GM12878 (cell line): ENCODE data around the gene VTI1A. TPM values are rescaled to one million over a fixed set of nuclear protein-coding genes. Genes with fewer than 3 reads are reported as not detected.

Experiments
- ATAC-seq: fragments of 200-7000 bp; cut with Tn5 transposase; 3 replicates; pipeline ENCODE4 v1.9.1; 2020; ENCODE audit warnings: mild to moderate bottlenecking, moderate library complexity
- BruUV-seq: library from RNA; stranded (reverse); fragments of 400-500 nt; replicated peaks from 2 replicates; lab custom pipeline; 2021; lab: Mats Ljungman, UMichigan
- CTCF ChIA-PET: fragments of 300-600 bp; sonication (Branson Sonifier 250); formaldehyde crosslinking; extraction: SDS; loops from one replicate; lab custom pipeline; 2021; ENCODE audit warnings: inconsistent platforms; lab: Yijun Ruan, JAX
- POLR2A ChIA-PET: fragments of 350-600 bp; formaldehyde crosslinking; extraction: SDS; loops from one replicate; lab custom pipeline; 2021; ENCODE audit warnings: inconsistent platforms; lab: Charles Lee
- RAD21 ChIA-PET: fragments of 300-600 bp; sonication (Branson Sonifier 250); formaldehyde crosslinking; loops from one replicate; lab custom pipeline; 2023; ENCODE audit warnings: antibody characterized with exemption; ENCODE audit not compliant: unreplicated experiment; lab: Charles Lee
- SMC1A ChIA-PET: fragments of 300-600 bp; sonication (Branson Sonifier 250); formaldehyde crosslinking; loops from one replicate; lab custom pipeline; 2023; ENCODE audit not compliant: unreplicated experiment, uncharacterized antibody; lab: Charles Lee
- DNase-seq: peaks from one replicate; pipeline ENCODE4 v3.0.0-alpha.2; 2011; ENCODE audit warnings: low read depth, low spot score
- FAIRE-seq: peaks from 3 replicates; lab custom pipeline; 2011; peaks lifted over from hg19 to GRCh38; lab: Jason Lieb, UNC
- H2AFZ ChIP-seq: 2 replicates; pipeline ENCODE4 v1.6.0; 2011; ENCODE audit warnings: low read depth, low read length, control low read depth; ENCODE audit not compliant: control insufficient read depth
- H3K27ac ChIP-seq: 2 replicates; pipeline ENCODE4 v1.5.1; 2011; ENCODE audit warnings: control low read depth; ENCODE audit not compliant: control insufficient read depth, insufficient read depth
- H3K27me3 ChIP-seq, 2 experiments: replicated peaks in 1 of 2; 2 replicates each; pipeline versions ENCODE4 v1.6.0 to v1.6.1; 2011; ENCODE audit warnings: low read length in 1 of 2; ENCODE audit not compliant: control insufficient read depth in 2 of 2, insufficient read depth in 2 of 2
- H3K36me3 ChIP-seq, 2 experiments: 2 replicates each; pipeline ENCODE4 v1.5.1; 2011; ENCODE audit warnings: low read length in 1 of 2; ENCODE audit not compliant: control insufficient read depth in 2 of 2, insufficient read depth in 2 of 2
- H3K4me1 ChIP-seq: 2 replicates; pipeline ENCODE4 v1.6.1; 2011; ENCODE audit warnings: mild to moderate bottlenecking, low read length, moderate library complexity, mixed read lengths; ENCODE audit not compliant: control insufficient read depth, insufficient read depth
- H3K4me2 ChIP-seq: 2 replicates; pipeline ENCODE4 v1.6.0; 2011; ENCODE audit warnings: control low read depth; ENCODE audit not compliant: control insufficient read depth, insufficient read depth
- H3K4me3 ChIP-seq: fragments of 200-600 bp; sonication (generic); 2 replicates; pipeline ENCODE4 v1.5.1; 2016
- H3K79me2 ChIP-seq: 2 replicates; pipeline ENCODE4 v1.6.0; 2011; ENCODE audit warnings: low read length; ENCODE audit not compliant: control insufficient read depth, insufficient read depth
- H3K9ac ChIP-seq: 2 replicates; pipeline ENCODE4 v1.8.0; 2011; ENCODE audit warnings: low read length, control low read depth, mixed read lengths; ENCODE audit not compliant: control insufficient read depth, insufficient read depth
- H3K9me3 ChIP-seq: replicated peaks from 3 replicates; pipeline ENCODE4 v1.5.1; 2011; ENCODE audit warnings: mild to moderate bottlenecking, low read length; ENCODE audit not compliant: control insufficient read depth, insufficient read depth
- H4K20me1 ChIP-seq: 2 replicates; pipeline ENCODE4 v1.6.0; 2011; ENCODE audit not compliant: control insufficient read depth, insufficient read depth
- ASH2L ChIP-seq: fragments of 300-600, 200-600 bp; sonication (generic); IDR thresholded peaks from 2 replicates; pipeline ENCODE4 v1.6.1; 2017; ENCODE audit warnings: low read depth, mild to moderate bottlenecking, borderline replicate concordance
- ATF7 ChIP-seq: fragments of 450-650 bp; IDR thresholded peaks from 2 replicates; pipeline ENCODE4 v1.6.1; 2016; ENCODE audit warnings: low read depth, mild to moderate bottlenecking
- BACH1 ChIP-seq: fragments of 450-650 bp; IDR thresholded peaks from 2 replicates; pipeline ENCODE4 v1.6.1; 2017; ENCODE audit warnings: mild to moderate bottlenecking, borderline replicate concordance
- GABPA ChIP-seq: IDR thresholded peaks from 2 replicates; pipeline ENCODE4 v1.6.1; 2014; ENCODE audit warnings: antibody characterized with exemption, low read depth, mild to moderate bottlenecking, inconsistent platforms
- IRF4 ChIP-seq: IDR thresholded peaks from 2 replicates; pipeline ENCODE4 v1.6.1; 2011; ENCODE audit warnings: low read depth, low read length
- LARP7 ChIP-seq: fragments of 450-650 bp; IDR thresholded peaks from 2 replicates; pipeline ENCODE4 v1.6.1; 2017; ENCODE audit warnings: mild to moderate bottlenecking
- NR2C2 ChIP-seq: IDR thresholded peaks from 2 replicates; pipeline ENCODE4 v1.6.1; 2011; ENCODE audit warnings: borderline replicate concordance, low read depth; ENCODE audit not compliant: control insufficient read depth, insufficient read length
- RBBP5 ChIP-seq: fragments of 200-600 bp; sonication (generic); conservative IDR thresholded peaks from 2 replicates; pipeline ENCODE4 v1.6.1; 2016
- SMAD1 ChIP-seq: fragments of 450-650 bp; IDR thresholded peaks from 2 replicates; pipeline ENCODE4 v1.6.1; 2018; ENCODE audit warnings: mild to moderate bottlenecking, low read depth; ENCODE audit not compliant: partially characterized antibody
- SREBF2 ChIP-seq: IDR thresholded peaks from 2 replicates; pipeline ENCODE4 v1.6.1; 2012; ENCODE audit warnings: mild to moderate bottlenecking, low read length
- STAT1 ChIP-seq: fragments of 450-650 bp; conservative IDR thresholded peaks from 2 replicates; pipeline ENCODE4 v1.6.1; 2014; ENCODE audit warnings: antibody characterized with exemption, mild to moderate bottlenecking
- WGBS: methylation state at CpG from one replicate; pipeline ENCODE4 v1.1.6; 2016; ENCODE audit warnings: low lambda C conversion rate; ENCODE audit not compliant: insufficient replicate concordance, insufficient coverage; ENCODE audit errors: missing lambda C conversion rate; 5-methylcytosine and 5-hydroxymethylcytosine counted together
- in situ Hi-C: fragments of 300-500 bp; cut with MboI; formaldehyde crosslinking; loops from 9 replicates; pipeline ENCODE4 v1.14.3; 2018; ENCODE audit warnings: mixed read lengths
- intact Hi-C: fragments of 100-400 bp; cut with micrococcal nuclease; formaldehyde crosslinking; loops from one replicate; pipeline ENCODE4 v1.14.2; 2022; ENCODE audit not compliant: unreplicated experiment
- polyA plus RNA-seq, 11 experiments: library from polyadenylated mRNA; depleted of rRNA in 4 of 11; unstranded in 6 of 11; stranded (reverse) in 5 of 11; fragments of >200 nt; fragmentation: Nextera tagmentation in 4 of 11; fragmentation: Illumina TruSeq in 1 of 11; extraction: Ambion mirVana in 4 of 11; extraction: Trizol in 1 of 11; gene quantifications; 1 replicate in 1 of 11; 2 replicates in 10 of 11; pipeline versions ENCODE4 v1.2.1 to v1.2.3, GENCODE V29; 2011 to 2016; ENCODE audit warnings: inconsistent platforms in 2 of 11, missing spikeins in 2 of 11, low read depth in 1 of 11
- total RNA-seq, 4 experiments: library from RNA; depleted of rRNA in 3 of 4; stranded (reverse); fragments of >200 nt in 3 of 4; fragmentation: Illumina TruSeq in 1 of 4; extraction: Trizol in 1 of 4; gene quantifications; 2 replicates each; pipeline versions ENCODE4 v1.2.1 to v1.2.3, GENCODE V29; 2013 to 2021
- TF ChIP-seq, protein P1 (sequence below): fragments of 450-650 bp; IDR thresholded peaks from 2 replicates; pipeline ENCODE4 v1.6.1; 2016; ENCODE audit warnings: mild to moderate bottlenecking, moderate library complexity, borderline replicate concordance
- TF ChIP-seq, protein P2 (sequence below), 3 experiments: IDR thresholded peaks in 2 of 3; conservative IDR thresholded peaks in 1 of 3; 2 replicates each; pipeline ENCODE4 v1.5.1; 2011; ENCODE audit warnings: low read depth in 3 of 3, low read length in 3 of 3, mild to moderate bottlenecking in 3 of 3, control low read depth in 2 of 3, moderate library complexity in 2 of 3, inconsistent platforms in 1 of 3, mixed read lengths in 1 of 3; ENCODE audit not compliant: control insufficient read depth in 2 of 3, insufficient read depth in 1 of 3; ENCODE audit errors: extremely low read depth in 1 of 3

VTI1A gene
- total and polyA plus RNA-seq, 10 of the 15 experiments (the other 5 are each of a cell fraction or from before 2014, with no cell fraction given), result 12.4 to 43.2 (median 27.5) TPM

- H3K27me3 ChIP-seq, result no peaks in the 10 kb centered on the region
- H2AFZ ChIP-seq, result no peak overlapping the region
- intact Hi-C loops, result no loop called here
- no peak for FAIRE-seq
- 49% methylated on average over 15 of the region's 15 CpGs for WGBS
- H3K4me1 ChIP-seq, result peaks cover 6% of the 10 kb centered on the region; the same call in 1 of the 2 replicates
- RAD21 ChIA-PET, result no interaction called here
- DNase-seq, result no peak
- in situ Hi-C loops, result no loop called here
- no TSS peak for BruUV-seq
- no peak for ATAC-seq
- H4K20me1 ChIP-seq, result no peaks in the 10 kb centered on the region
- no peak overlapping the region for H3K4me2 ChIP-seq
- TF ChIP-seq SMAD1, result no peak
- no peak for TF ChIP-seq GABPA
- TF ChIP-seq STAT1, result no peak
- TF ChIP-seq ATF7, result no peak
- TF ChIP-seq ASH2L, result no peak
- no peak for TF ChIP-seq NR2C2
- TF ChIP-seq LARP7, result no peak
- TF ChIP-seq SREBF2, result no peak
- TF ChIP-seq BACH1, result no peak
- TF ChIP-seq, protein P1, sequence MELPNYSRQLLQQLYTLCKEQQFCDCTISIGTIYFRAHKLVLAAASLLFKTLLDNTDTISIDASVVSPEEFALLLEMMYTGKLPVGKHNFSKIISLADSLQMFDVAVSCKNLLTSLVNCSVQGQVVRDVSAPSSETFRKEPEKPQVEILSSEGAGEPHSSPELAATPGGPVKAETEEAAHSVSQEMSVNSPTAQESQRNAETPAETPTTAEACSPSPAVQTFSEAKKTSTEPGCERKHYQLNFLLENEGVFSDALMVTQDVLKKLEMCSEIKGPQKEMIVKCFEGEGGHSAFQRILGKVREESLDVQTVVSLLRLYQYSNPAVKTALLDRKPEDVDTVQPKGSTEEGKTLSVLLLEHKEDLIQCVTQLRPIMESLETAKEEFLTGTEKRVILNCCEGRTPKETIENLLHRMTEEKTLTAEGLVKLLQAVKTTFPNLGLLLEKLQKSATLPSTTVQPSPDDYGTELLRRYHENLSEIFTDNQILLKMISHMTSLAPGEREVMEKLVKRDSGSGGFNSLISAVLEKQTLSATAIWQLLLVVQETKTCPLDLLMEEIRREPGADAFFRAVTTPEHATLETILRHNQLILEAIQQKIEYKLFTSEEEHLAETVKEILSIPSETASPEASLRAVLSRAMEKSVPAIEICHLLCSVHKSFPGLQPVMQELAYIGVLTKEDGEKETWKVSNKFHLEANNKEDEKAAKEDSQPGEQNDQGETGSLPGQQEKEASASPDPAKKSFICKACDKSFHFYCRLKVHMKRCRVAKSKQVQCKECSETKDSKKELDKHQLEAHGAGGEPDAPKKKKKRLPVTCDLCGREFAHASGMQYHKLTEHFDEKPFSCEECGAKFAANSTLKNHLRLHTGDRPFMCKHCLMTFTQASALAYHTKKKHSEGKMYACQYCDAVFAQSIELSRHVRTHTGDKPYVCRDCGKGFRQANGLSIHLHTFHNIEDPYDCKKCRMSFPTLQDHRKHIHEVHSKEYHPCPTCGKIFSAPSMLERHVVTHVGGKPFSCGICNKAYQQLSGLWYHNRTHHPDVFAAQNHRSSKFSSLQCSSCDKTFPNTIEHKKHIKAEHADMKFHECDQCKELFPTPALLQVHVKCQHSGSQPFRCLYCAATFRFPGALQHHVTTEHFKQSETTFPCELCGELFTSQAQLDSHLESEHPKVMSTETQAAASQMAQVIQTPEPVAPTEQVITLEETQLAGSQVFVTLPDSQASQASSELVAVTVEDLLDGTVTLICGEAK, result no peak
- no peak for TF ChIP-seq RBBP5
- TF ChIP-seq, protein P2, sequence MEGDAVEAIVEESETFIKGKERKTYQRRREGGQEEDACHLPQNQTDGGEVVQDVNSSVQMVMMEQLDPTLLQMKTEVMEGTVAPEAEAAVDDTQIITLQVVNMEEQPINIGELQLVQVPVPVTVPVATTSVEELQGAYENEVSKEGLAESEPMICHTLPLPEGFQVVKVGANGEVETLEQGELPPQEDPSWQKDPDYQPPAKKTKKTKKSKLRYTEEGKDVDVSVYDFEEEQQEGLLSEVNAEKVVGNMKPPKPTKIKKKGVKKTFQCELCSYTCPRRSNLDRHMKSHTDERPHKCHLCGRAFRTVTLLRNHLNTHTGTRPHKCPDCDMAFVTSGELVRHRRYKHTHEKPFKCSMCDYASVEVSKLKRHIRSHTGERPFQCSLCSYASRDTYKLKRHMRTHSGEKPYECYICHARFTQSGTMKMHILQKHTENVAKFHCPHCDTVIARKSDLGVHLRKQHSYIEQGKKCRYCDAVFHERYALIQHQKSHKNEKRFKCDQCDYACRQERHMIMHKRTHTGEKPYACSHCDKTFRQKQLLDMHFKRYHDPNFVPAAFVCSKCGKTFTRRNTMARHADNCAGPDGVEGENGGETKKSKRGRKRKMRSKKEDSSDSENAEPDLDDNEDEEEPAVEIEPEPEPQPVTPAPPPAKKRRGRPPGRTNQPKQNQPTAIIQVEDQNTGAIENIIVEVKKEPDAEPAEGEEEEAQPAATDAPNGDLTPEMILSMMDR (IDR thresholded peaks at IDR 0.05 in 2 of 3, conservative IDR thresholded peaks at IDR 0.05 in 1 of 3; ENCODE audit: control insufficient read depth in 2 of 3, extremely low read depth in 1 of 3, insufficient read depth in 1 of 3, low read depth in 3 of 3, low read length in 3 of 3), result no peak
- no peak for TF ChIP-seq IRF4
- H3K27ac ChIP-seq, result no peak overlapping the region
- H3K79me2 ChIP-seq, result no peaks in the 10 kb centered on the region
- no peak overlapping the region for H3K9ac ChIP-seq
- SMC1A ChIA-PET, result no interaction called here
- no peaks in the 10 kb centered on the region for H3K36me3 ChIP-seq
- POLR2A ChIA-PET, result no interaction called here
- no peaks in the 10 kb centered on the region for H3K9me3 ChIP-seq
- no peak overlapping the region for H3K4me3 ChIP-seq
- CTCF ChIA-PET, result no interaction called here
These were observed 391.9 kb downstream of the VTI1A start for GRCh38 chr10:112838784-112839481.
